K562 (cell line): Measurements from ENCODE around the gene SCAMP2. TPM values are rescaled to one million over a fixed set of nuclear protein-coding genes. Genes with fewer than 3 reads are reported as not detected.

Source experiments
- ETS1 ChIP-seq: conservative IDR thresholded peaks from 2 replicates; pipeline ENCODE4 v1.6.1; 2011; ENCODE audit warnings: low read depth, mild to moderate bottlenecking, low read length; ENCODE audit not compliant: control insufficient read depth
- GATA2 ChIP-seq: sonication (generic); formaldehyde crosslinking; IDR thresholded peaks from 2 replicates; pipeline ENCODE4 v1.4.0; 2020; ENCODE audit warnings: mild to moderate bottlenecking, missing genetic modification reagents
- HCFC1 ChIP-seq: IDR thresholded peaks from 2 replicates; pipeline ENCODE4 v1.6.1; 2012; ENCODE audit warnings: low read depth, low read length, improper control_type of control experiment
- HMGN3 ChIP-seq: IDR thresholded peaks from 2 replicates; pipeline ENCODE4 v1.6.1; 2011; ENCODE audit warnings: borderline replicate concordance, low read depth, mild to moderate bottlenecking, mixed read lengths, low read length; ENCODE audit not compliant: insufficient read length; ENCODE audit errors: extremely low read depth
- ILK ChIP-seq: fragments of 450-650 bp; IDR thresholded peaks from 2 replicates; pipeline ENCODE4 v1.6.1; 2016; ENCODE audit warnings: missing genetic modification characterization, low read depth, mild to moderate bottlenecking, missing compliant biosample characterization, moderate library complexity, borderline replicate concordance
- KLF16 ChIP-seq: IDR thresholded peaks from 2 replicates; pipeline ENCODE4 v1.6.1; 2016; ENCODE audit warnings: antibody characterized with exemption
- MAZ ChIP-seq, 2 experiments: fragments of 450-650 bp in 1 of 2; sonication (generic) in 1 of 2; formaldehyde crosslinking; IDR thresholded peaks in 1 of 2; conservative IDR thresholded peaks in 1 of 2; 2 replicates each; pipeline versions ENCODE4 v1.4.0 to v1.5.0; 2020; ENCODE audit warnings: mild to moderate bottlenecking in 1 of 2, missing genetic modification reagents in 1 of 2
- MYNN ChIP-seq, 2 experiments: sonication (generic); formaldehyde crosslinking in 1 of 2; IDR thresholded peaks; 2 replicates each; pipeline versions ENCODE4 v1.5.0 to v1.6.1; 2016 to 2020; ENCODE audit warnings: antibody characterized with exemption in 1 of 2, missing genetic modification reagents in 1 of 2
- NEUROD1 ChIP-seq: fragments of 150-350 bp; IDR thresholded peaks from 2 replicates; pipeline ENCODE4 v1.6.1; 2014; ENCODE audit warnings: borderline replicate concordance, low read length, low read depth; ENCODE audit not compliant: partially characterized antibody
- NR2C2 ChIP-seq, 2 experiments: fragments of 200-800 bp in 1 of 2; sonication (Bioruptor generic) in 1 of 2; sonication (generic) in 1 of 2; formaldehyde crosslinking in 1 of 2; IDR thresholded peaks; 2 replicates each; pipeline versions ENCODE4 v1.6.1 to v1.8.0; 2016 to 2022; ENCODE audit warnings: mild to moderate bottlenecking in 1 of 2, missing compliant biosample characterization in 1 of 2, missing genetic modification characterization in 1 of 2, missing genetic modification reagents in 1 of 2
- POLR2AphosphoS2 ChIP-seq: IDR thresholded peaks from 2 replicates; pipeline ENCODE4 v1.6.1; 2012; ENCODE audit warnings: low read length, improper control_type of control experiment
- RNF2 ChIP-seq: sonication (generic); IDR thresholded peaks from 2 replicates; pipeline ENCODE4 v1.6.1; 2016
- SMC3 ChIP-seq: conservative IDR thresholded peaks from 2 replicates; pipeline ENCODE4 v1.6.1; 2011; ENCODE audit warnings: low read depth, low read length, improper control_type of control experiment; ENCODE audit not compliant: insufficient read depth
- SRF ChIP-seq, 2 experiments: fragments of 250-450, 450-650 bp in 1 of 2; sonication (Bioruptor Pico) in 1 of 2; sonication (generic) in 1 of 2; formaldehyde crosslinking; IDR thresholded peaks; 2 replicates each; pipeline versions ENCODE4 v1.5.0 to v1.5.1; 2020 to 2022; ENCODE audit warnings: mild to moderate bottlenecking in 1 of 2, missing genetic modification reagents in 1 of 2
- XRCC3 ChIP-seq: fragments of 450-650 bp; IDR thresholded peaks from 2 replicates; pipeline ENCODE4 v1.6.1; 2017; ENCODE audit warnings: mild to moderate bottlenecking, moderate library complexity
- XRCC5 ChIP-seq: fragments of 200-400 bp; formaldehyde crosslinking; IDR thresholded peaks from 2 replicates; pipeline ENCODE4 v1.6.1; 2017; ENCODE audit warnings: low read depth, mild to moderate bottlenecking, low read length
- ZBTB17 ChIP-seq: fragments of 450-650 bp; formaldehyde crosslinking; IDR thresholded peaks from 2 replicates; pipeline ENCODE4 v1.4.0; 2020; ENCODE audit warnings: mild to moderate bottlenecking
- polyA plus RNA-seq, 8 experiments: library from polyadenylated mRNA; depleted of rRNA in 4 of 8; stranded (reverse) in 5 of 8; unstranded in 3 of 8; fragments of >200 nt; fragmentation: Nextera tagmentation in 2 of 8; fragmentation: Illumina TruSeq in 1 of 8; extraction: Ambion mirVana in 2 of 8; extraction: Trizol in 1 of 8; gene quantifications; 2 replicates each; pipeline versions ENCODE4 v1.2.1 to v1.2.3, GENCODE V29; 2011 to 2014; ENCODE audit warnings: inconsistent platforms in 1 of 8, missing spikeins in 1 of 8
- total RNA-seq, 7 experiments: library from RNA; depleted of rRNA in 6 of 7; stranded (reverse); fragments of >200 nt in 6 of 7; fragmentation: Illumina TruSeq in 2 of 7; extraction: Trizol in 2 of 7; gene quantifications; 2 replicates each; pipeline versions ENCODE4 v1.2.1 to v1.2.3, GENCODE V29; 2011 to 2021; ENCODE audit warnings: low replicate concordance in 1 of 7
- TF ChIP-seq, protein P1 (sequence below): IDR thresholded peaks from 2 replicates; pipeline ENCODE4 v1.6.1; 2011; ENCODE audit warnings: borderline replicate concordance, low read depth, mild to moderate bottlenecking, moderate library complexity, low read length; ENCODE audit not compliant: insufficient read depth, poor library complexity, severe bottlenecking
- TF ChIP-seq, protein P2 (sequence below): fragments of 200-800 bp; sonication (Bioruptor generic); IDR thresholded peaks from 2 replicates; pipeline ENCODE4 v1.6.1; 2017; ENCODE audit warnings: missing genetic modification characterization, missing compliant biosample characterization
- TF ChIP-seq, protein P3 (sequence below): sonication (generic); formaldehyde crosslinking; IDR thresholded peaks from 2 replicates; pipeline ENCODE4 v1.8.0; 2022; ENCODE audit warnings: missing genetic modification reagents, mild to moderate bottlenecking, moderate library complexity, borderline replicate concordance

SCAMP2 gene
- total and polyA plus RNA-seq, 9 of the 15 experiments (the other 6 are each of a cell fraction or from before 2014, with no cell fraction given), result 5.9 to 61.1 (median 20.1) TPM

DNA sequence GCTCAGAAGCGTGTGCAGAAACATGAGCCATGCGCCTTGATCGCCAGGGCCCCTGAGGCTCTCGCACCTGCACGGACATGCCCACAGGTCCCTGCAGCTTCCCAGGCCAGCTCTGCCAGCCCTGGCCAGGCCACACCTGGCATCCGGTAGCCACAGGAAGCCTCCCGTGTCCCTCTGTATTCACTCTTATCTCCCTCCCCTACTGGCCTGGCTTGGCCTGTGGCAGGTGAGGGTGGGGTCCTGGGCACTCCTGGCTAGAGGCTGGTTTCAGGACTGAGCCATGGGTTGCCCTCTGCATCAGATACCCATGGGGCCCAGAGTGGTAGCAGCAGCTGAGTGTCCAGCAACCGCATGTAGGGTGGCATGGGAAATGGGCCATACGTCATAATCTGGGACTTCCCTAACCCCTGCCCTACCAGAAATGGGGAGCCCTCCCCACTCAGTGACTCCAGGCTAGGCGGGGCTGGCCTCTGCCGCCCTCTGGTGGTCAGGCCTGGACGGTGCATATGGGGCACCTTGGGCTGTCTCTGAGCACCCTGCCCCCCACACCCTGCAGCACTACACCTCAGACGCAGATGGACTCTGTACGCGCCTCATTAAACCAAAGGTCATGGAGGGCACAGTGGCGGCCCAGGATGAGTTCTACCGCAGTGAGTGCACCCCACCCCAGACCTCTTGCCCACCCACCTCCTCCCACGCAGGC, 73.2 kb downstream of the SCAMP2 start (continued):
- TF ChIP-seq POLR2AphosphoS2 (peak; percentile 46; the same call in 1 of the 2 replicates), NEUROD1 (peak; percentile 54), MAZ (CRISPR knock-in tag; conservative IDR thresholded peaks at IDR 0.05 in 1 of 2, IDR thresholded peaks at IDR 0.05 in 1 of 2) (peak; percentile 77 to 89), RNF2 (0 out of 2 replicates have a peak, but pooled peaks have one; percentile 18), NR2C2 (CRISPR knock-in tag; IDR thresholded peaks at IDR 0.05) (0 out of 2 replicates have a peak, but pooled peaks have one; percentile 41), NR2C2 (tag; IDR thresholded peaks at IDR 0.05) (no peak), GATA2 (CRISPR knock-in tag) (no peak), ZBTB17 (CRISPR knock-in tag) (peak; percentile 60; the same call in 1 of the 2 replicates), ETS1 (0 out of 2 replicates have a peak, but pooled peaks have one; percentile 43), SMC3 (peak; percentile 95), ILK (tag) (no peak), XRCC5 (peak; percentile 91), HCFC1 (0 out of 2 replicates have a peak, but pooled peaks have one; percentile 11), SRF (CRISPR knock-in tag; IDR thresholded peaks at IDR 0.05) (0 out of 4 replicates have a peak, but pooled peaks of 1 of the 2 experiments have one; percentile 39), KLF16 (0 out of 2 replicates have a peak, but pooled peaks have one; percentile 58), HMGN3 (peak; percentile 60), MYNN (IDR thresholded peaks at IDR 0.05) (0 out of 2 replicates have a peak, but pooled peaks have one; percentile 65), MYNN (CRISPR knock-in tag; IDR thresholded peaks at IDR 0.05) (no peak), XRCC3 (no peak)
- TF ChIP-seq, protein P1, sequence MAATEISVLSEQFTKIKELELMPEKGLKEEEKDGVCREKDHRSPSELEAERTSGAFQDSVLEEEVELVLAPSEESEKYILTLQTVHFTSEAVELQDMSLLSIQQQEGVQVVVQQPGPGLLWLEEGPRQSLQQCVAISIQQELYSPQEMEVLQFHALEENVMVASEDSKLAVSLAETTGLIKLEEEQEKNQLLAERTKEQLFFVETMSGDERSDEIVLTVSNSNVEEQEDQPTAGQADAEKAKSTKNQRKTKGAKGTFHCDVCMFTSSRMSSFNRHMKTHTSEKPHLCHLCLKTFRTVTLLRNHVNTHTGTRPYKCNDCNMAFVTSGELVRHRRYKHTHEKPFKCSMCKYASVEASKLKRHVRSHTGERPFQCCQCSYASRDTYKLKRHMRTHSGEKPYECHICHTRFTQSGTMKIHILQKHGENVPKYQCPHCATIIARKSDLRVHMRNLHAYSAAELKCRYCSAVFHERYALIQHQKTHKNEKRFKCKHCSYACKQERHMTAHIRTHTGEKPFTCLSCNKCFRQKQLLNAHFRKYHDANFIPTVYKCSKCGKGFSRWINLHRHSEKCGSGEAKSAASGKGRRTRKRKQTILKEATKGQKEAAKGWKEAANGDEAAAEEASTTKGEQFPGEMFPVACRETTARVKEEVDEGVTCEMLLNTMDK, result peak; percentile 87
- TF ChIP-seq, protein P2, sequence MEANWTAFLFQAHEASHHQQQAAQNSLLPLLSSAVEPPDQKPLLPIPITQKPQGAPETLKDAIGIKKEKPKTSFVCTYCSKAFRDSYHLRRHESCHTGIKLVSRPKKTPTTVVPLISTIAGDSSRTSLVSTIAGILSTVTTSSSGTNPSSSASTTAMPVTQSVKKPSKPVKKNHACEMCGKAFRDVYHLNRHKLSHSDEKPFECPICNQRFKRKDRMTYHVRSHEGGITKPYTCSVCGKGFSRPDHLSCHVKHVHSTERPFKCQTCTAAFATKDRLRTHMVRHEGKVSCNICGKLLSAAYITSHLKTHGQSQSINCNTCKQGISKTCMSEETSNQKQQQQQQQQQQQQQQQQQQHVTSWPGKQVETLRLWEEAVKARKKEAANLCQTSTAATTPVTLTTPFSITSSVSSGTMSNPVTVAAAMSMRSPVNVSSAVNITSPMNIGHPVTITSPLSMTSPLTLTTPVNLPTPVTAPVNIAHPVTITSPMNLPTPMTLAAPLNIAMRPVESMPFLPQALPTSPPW (CRISPR knock-in tag), result peak; percentile 90
- TF ChIP-seq, protein P3, sequence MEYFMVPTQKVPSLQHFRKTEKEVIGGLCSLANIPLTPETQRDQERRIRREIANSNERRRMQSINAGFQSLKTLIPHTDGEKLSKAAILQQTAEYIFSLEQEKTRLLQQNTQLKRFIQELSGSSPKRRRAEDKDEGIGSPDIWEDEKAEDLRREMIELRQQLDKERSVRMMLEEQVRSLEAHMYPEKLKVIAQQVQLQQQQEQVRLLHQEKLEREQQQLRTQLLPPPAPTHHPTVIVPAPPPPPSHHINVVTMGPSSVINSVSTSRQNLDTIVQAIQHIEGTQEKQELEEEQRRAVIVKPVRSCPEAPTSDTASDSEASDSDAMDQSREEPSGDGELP (CRISPR knock-in tag), result peak; percentile 65; the same call in 1 of the 2 replicates
